Measurements from ENCODE around the gene TRPM3.

TRPM3 gene

GRCh38 chr9:70557661-70558369 lies 563.6 kb downstream of the TRPM3 start:
- TF ChIP-seq, protein P1, sequence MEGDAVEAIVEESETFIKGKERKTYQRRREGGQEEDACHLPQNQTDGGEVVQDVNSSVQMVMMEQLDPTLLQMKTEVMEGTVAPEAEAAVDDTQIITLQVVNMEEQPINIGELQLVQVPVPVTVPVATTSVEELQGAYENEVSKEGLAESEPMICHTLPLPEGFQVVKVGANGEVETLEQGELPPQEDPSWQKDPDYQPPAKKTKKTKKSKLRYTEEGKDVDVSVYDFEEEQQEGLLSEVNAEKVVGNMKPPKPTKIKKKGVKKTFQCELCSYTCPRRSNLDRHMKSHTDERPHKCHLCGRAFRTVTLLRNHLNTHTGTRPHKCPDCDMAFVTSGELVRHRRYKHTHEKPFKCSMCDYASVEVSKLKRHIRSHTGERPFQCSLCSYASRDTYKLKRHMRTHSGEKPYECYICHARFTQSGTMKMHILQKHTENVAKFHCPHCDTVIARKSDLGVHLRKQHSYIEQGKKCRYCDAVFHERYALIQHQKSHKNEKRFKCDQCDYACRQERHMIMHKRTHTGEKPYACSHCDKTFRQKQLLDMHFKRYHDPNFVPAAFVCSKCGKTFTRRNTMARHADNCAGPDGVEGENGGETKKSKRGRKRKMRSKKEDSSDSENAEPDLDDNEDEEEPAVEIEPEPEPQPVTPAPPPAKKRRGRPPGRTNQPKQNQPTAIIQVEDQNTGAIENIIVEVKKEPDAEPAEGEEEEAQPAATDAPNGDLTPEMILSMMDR (IDR thresholded peaks at IDR 0.05; ENCODE audit: borderline replicate concordance, insufficient read depth, low read depth, low read length): no peak
- H3K4me3 ChIP-seq (ENCODE audit: low read depth, low read length): no peak overlapping the region

- no peak overlapping the region for H3K4me3 ChIP-seq (ENCODE audit: low read depth, low read length)
- TF ChIP-seq, protein P1 (IDR thresholded peaks at IDR 0.05; ENCODE audit: borderline replicate concordance, insufficient read depth, low read depth, low read length): no peak
Measured at GRCh38 chr9:70556771-70557170, 564.6 kb downstream of the TRPM3 start.

DNA sequence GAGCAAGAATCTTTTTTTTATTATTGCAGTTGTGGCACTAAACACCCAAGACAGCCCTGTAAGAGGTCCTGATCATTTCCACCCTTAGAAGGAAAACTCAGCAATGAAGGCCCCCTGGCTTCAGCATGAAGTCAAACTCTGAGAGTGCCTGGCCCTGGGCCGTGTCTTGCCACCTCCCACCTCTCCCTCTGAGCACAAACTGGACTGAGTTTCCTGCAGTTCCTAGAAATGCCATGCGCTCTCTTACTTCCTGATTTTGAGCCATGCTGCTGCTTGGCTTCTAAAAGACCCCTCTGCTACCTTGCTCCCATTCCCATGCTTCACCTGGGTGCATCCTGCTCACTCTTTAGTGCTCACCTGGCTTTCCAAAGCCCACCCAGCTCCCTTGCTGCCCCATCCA lies 566.5 kb downstream of the TRPM3 start:
- H3K4me3 ChIP-seq (ENCODE audit: low read depth, low read length): no peak overlapping the region
- TF ChIP-seq, protein P1 (IDR thresholded peaks at IDR 0.05; ENCODE audit: borderline replicate concordance, insufficient read depth, low read depth, low read length): no peak

DNA sequence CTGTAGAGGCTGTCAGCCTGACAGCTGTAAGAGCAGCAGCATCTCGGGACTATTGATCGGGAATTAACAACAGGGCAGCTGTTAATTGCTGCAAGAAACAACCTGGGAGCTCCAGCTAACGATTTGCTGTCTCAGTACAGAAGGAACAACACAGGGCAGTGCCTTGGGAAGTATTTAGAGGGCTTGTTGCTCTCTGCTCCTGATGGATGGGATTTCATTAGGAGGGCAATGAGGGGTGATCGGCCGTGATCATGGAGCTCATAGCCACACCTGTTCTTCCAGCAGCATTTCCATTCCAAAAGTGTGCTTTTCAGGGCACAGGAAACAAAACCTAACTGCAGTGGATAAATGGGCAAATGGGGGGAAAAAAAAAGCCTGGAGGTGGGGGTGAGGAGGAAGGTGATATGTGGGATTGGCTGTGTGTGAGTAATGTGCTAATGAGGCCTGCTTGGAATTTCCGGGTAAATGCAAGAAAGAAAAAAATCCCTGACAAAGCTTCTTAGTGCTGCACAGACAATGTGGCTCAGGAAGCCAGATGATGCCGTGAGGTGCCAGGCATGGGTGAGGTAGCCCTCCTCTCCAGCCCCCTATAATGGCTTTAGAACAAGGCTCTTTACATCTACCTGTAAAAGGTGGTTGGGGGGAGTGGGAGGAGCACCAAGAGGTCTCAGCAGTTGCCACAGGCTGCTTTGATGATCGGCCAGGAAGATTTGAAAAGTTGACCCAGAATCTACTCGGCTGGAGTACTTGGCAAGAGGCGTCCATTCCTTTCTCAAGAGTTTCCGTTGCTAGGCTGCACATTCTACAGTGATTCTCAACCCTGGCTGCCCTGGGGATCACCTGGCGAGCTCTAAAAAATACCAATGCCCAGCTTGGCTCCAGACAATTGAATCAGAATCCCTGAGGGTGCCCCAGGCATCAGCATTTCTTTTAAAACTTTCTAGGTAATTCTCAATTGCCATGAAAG lies 567.4 kb downstream of the TRPM3 start:
- TF ChIP-seq, protein P1 (IDR thresholded peaks at IDR 0.05; ENCODE audit: borderline replicate concordance, insufficient read depth, low read depth, low read length): no peak
- H3K4me3 ChIP-seq (ENCODE audit: low read depth, low read length): no peak overlapping the region

- TF ChIP-seq, protein P1 (IDR thresholded peaks at IDR 0.05; ENCODE audit: borderline replicate concordance, insufficient read depth, low read depth, low read length): no peak
- no peak overlapping the region for H3K4me3 ChIP-seq (ENCODE audit: low read depth, low read length)
Measured at GRCh38 chr9:70552561-70552960, 568.9 kb downstream of the TRPM3 start.

DNA sequence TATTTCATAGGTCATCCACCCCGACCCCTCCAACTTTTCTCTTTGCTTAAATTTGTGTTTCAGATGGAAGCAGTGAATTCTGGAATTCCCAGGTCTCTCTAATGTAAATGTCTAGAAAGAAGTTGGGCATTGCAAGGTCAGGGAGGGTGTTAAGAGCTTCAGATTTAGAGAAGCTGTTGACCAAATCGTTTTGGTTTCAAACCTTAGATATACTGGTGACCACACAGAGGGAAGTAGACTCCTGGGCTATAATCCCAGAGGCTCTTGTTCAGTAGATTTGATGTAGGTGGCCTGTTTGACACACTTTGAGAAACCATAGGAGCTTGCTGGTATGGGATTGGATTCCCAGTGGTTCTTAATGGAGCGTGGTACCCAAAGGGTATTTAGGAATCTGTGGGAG lies 569.6 kb downstream of the TRPM3 start:
- H3K4me3 ChIP-seq (ENCODE audit: low read depth, low read length): no peak overlapping the region
- TF ChIP-seq, protein P1 (IDR thresholded peaks at IDR 0.05; ENCODE audit: borderline replicate concordance, insufficient read depth, low read depth, low read length): no peak
